ENCODE measurements around the gene FOXP2.

The FOXP2 gene

GRCh38 chr7:114644455-114644854 lies 229.8 kb downstream of the FOXP2 start:
- H3K4me3 ChIP-seq (ENCODE audit: low read length), result no peak overlapping the region
- DNase-seq (ENCODE audit: low read depth), result no peak
- TF ChIP-seq CTCF (conservative IDR thresholded peaks at IDR 0.05; ENCODE audit: low read depth, low read length), result no peak

DNA sequence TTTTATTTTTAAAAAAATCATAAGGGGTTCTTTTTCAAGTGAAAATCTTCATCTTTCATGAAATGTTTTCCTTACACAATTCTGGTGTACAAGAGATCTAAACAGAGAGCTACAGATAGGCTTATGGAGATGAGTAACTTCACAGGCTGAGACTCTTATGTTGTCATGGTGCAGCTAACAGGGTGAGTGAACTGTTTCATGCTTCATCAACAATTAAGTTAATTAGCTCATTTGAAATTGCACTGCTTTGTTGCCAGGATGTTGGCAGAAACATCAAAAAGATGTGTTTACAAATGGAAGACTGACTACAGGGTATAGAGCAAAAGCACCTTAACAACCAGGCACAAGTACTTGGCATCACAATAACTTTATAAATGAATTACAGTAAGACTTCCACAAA lies 230.8 kb downstream of the FOXP2 start:
- H3K4me3 ChIP-seq (ENCODE audit: low read length), result no peak overlapping the region
- no peak for TF ChIP-seq CTCF (conservative IDR thresholded peaks at IDR 0.05; ENCODE audit: low read depth, low read length)
- no peak for DNase-seq (ENCODE audit: low read depth)

- no peak for TF ChIP-seq CTCF (conservative IDR thresholded peaks at IDR 0.05; ENCODE audit: low read depth, low read length)
- no peak overlapping the region for H3K4me3 ChIP-seq (ENCODE audit: low read length)
- DNase-seq (ENCODE audit: low read depth), result no peak
Observed at GRCh38 chr7:114647518-114647917, 232.9 kb downstream of the FOXP2 start.

GRCh38 chr7:114648117-114648516 lies 233.5 kb downstream of the FOXP2 start:
- TF ChIP-seq CTCF (conservative IDR thresholded peaks at IDR 0.05; ENCODE audit: low read depth, low read length), result no peak
- DNase-seq (ENCODE audit: low read depth), result no peak
- no peak overlapping the region for H3K4me3 ChIP-seq (ENCODE audit: low read length)

DNA sequence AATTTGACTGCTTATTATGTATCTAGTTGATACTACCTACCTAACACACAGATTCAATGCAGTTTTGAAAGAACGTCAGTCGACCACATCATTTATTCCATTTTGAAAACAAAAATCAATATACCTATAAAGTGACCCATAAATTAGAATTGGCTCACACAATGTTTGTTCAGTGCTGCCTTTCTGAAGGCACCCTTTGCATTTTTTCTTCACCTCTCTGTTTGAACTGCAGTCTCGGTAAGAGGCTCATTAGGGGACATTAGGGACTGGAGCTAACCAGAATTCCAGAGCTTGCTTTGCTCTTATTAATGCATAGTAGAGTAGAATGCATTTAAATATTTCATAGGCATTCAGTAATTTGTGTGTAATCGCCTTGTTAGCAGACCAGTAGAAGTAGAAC lies 234.1 kb downstream of the FOXP2 start:
- no peak overlapping the region for H3K4me3 ChIP-seq (ENCODE audit: low read length)
- TF ChIP-seq CTCF (conservative IDR thresholded peaks at IDR 0.05; ENCODE audit: low read depth, low read length), result no peak
- no peak for DNase-seq (ENCODE audit: low read depth)

- no peak overlapping the region for H3K4me3 ChIP-seq (ENCODE audit: low read length)
- no peak for TF ChIP-seq CTCF (conservative IDR thresholded peaks at IDR 0.05; ENCODE audit: low read depth, low read length)
- no peak for DNase-seq (ENCODE audit: low read depth)
Observed at GRCh38 chr7:114649689-114650088, 235.1 kb downstream of the FOXP2 start.

DNA sequence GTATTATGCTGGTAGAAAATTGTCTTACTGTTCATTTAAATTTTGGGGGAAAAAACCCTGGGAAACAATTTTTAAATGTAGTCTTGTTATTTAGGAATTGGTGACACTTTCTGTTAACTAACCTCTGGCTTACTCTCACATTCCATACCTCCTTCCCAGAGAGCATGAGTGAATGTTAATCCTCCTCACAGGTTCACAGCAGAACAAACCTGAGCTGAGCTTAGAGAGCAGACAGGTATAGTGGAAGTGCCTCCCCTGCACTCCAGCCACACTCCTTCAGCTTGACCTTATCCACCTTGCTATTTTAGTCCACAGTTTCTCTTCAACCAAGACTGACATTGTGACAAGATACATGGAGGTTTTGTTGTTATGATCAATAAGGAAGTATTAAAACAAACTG lies 235.9 kb downstream of the FOXP2 start:
- TF ChIP-seq CTCF (conservative IDR thresholded peaks at IDR 0.05; ENCODE audit: low read depth, low read length), result no peak
- no peak overlapping the region for H3K4me3 ChIP-seq (ENCODE audit: low read length)
- no peak for DNase-seq (ENCODE audit: low read depth)

Measured in retinal pigment epithelial cell (primary cell).